SH-SY5Y (cell line): ENCODE data around the gene ITPKB.

Experiments
- GATA2 ChIP-seq: IDR thresholded peaks from 2 replicates; pipeline ENCODE4 v1.6.1; 2011; ENCODE audit warnings: mild to moderate bottlenecking, low read depth, low read length
- GATA3 ChIP-seq: IDR thresholded peaks from 2 replicates; pipeline ENCODE4 v1.6.1; 2011; ENCODE audit warnings: low read depth, mild to moderate bottlenecking, low read length, moderate library complexity

GRCh38 chr1:226719596-226720387 is 19.3 kb downstream of the ITPKB start:
- TF ChIP-seq GATA2: no peak
- TF ChIP-seq GATA3: no peak
